Adrenal gland (tissue), 5 donors: ENCODE data around the gene ARHGEF4.

ENCODE experiments used
- POLR2A ChIP-seq, 2 donors: fragments of 450-650 bp; IDR thresholded peaks; one replicate each; pipeline ENCODE4 v1.6.1; 2017; ENCODE audit warnings: antibody characterized with exemption in 2 of 2, mild to moderate bottlenecking in 2 of 2, moderate library complexity in 1 of 2
- TF ChIP-seq, protein P1 (sequence below), 6 experiments: fragments of 450-650 bp in 4 of 6; fragments of 200-600 bp in 2 of 6; sonication (generic) in 1 of 6; IDR thresholded peaks; 1 replicate in 5 of 6; 2 replicates in 1 of 6; pipeline versions ENCODE4 v1.5.1 to v1.8.0; 2016 to 2021; ENCODE audit warnings: antibody characterized with exemption in 6 of 6, mild to moderate bottlenecking in 2 of 6, moderate library complexity in 1 of 6
- donor health status: DM: no; HTN: no; CAD: no.

DNA sequence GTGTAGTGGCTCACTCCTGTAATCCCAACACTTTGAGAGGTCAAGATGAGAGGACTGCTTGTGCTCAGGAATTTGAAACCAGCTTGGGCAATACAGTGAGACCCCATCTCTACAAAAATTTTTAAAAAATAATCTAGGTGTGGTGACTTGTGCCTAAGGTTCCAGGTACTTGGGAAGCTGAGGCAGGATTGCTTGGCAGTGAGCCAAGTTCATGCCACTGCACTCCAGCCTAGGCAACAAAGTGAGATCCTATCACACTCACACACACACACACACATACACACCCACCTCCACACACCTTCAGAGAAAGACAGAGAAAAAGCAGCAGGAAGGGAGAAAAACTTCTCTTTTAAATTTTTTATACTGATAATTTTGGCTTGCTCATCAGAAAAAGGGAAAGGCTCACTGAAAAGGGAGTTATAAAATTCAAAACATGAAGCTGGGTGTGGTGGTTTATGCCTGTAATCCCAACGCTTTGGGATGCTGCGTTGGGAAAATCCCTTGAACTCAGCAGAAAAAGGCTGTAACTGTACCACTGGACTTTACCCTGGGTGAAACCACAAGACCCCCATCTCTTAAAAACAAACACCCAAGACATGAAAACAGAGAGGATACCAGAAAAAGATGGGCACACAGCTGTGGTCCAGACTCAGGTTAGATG is 230.9 kb downstream of the ARHGEF4 start:
- TF ChIP-seq, protein P1, sequence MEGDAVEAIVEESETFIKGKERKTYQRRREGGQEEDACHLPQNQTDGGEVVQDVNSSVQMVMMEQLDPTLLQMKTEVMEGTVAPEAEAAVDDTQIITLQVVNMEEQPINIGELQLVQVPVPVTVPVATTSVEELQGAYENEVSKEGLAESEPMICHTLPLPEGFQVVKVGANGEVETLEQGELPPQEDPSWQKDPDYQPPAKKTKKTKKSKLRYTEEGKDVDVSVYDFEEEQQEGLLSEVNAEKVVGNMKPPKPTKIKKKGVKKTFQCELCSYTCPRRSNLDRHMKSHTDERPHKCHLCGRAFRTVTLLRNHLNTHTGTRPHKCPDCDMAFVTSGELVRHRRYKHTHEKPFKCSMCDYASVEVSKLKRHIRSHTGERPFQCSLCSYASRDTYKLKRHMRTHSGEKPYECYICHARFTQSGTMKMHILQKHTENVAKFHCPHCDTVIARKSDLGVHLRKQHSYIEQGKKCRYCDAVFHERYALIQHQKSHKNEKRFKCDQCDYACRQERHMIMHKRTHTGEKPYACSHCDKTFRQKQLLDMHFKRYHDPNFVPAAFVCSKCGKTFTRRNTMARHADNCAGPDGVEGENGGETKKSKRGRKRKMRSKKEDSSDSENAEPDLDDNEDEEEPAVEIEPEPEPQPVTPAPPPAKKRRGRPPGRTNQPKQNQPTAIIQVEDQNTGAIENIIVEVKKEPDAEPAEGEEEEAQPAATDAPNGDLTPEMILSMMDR (IDR thresholded peaks at IDR 0.05), result no peak
- no peak for TF ChIP-seq POLR2A (IDR thresholded peaks at IDR 0.05)
